GM10266 (cell line): ENCODE results near the gene SPSB2.

ENCODE experiments used
- DNase-seq: peaks from one replicate; pipeline ENCODE4 v3.0.0; 2012; ENCODE audit errors: extremely low spot score
- CTCF ChIP-seq: IDR thresholded peaks from 2 replicates; pipeline ENCODE4 v1.5.1; 2012; ENCODE audit warnings: mild to moderate bottlenecking, low read depth; ENCODE audit not compliant: control insufficient read depth, insufficient read depth; ENCODE audit errors: missing control alignments

Gene SPSB2

DNA sequence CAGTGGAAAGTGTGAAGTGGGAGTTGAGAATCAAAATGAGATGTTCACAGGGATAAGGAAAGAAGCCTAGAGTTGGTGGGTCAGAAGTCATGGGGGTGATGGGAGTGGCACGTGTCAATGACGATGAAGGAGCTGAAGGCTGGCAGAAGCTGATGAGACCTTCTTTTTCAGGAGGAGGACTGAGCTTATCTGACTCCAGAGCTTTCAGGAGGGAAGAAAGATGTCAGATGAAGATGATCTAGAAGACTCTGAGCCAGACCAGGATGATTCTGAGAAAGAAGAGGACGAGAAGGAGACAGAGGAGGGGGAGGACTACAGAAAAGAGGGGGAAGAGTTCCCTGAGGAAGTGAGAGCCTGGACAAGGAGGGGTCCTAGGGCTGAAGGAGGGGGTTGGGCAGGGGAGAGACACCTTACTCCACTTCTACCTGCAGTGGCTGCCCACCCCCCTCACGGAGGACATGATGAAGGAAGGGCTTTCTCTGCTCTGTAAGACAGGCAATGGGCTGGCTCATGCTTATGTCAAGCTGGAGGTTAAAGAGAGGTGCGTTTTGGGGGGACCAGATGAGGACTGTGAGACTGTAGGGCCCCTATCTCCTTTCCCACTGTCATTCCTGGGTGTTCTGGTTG, 32.4 kb upstream of the SPSB2 start:
- no peak for DNase-seq
- no peak for TF ChIP-seq CTCF

- no peak for TF ChIP-seq CTCF
Observed at GRCh38 chr12:6904280-6905276, 31.5 kb upstream of the SPSB2 start, which contains the start of gene LRRC23. TSS of gene LRRC23 (plus strand) at chr12:6904822. CDS start at chr12:6905634, 812 bp downstream.

DNA sequence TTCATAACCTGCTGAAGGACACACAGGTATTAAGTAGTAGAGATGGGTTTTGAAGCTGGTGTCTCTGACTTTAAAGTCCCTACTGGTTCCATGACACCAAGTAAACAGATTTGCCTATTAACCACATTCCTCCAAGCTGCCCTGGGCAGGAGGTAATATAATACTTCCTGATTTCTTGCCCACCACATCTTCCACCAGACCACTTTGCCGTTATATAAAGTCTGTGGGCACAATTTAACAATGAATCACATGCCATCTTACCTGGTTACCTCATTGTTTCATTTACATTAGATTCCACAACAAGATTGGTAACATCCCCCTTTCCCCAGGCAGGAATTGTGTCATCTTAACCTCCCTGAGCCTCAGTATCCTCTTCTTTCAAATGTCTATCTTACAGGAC, 30.6 kb upstream of the SPSB2 start:
- no peak for TF ChIP-seq CTCF
- DNase-seq: no peak

More at GRCh38 chr12:6904280-6905276, 31.5 kb upstream of the SPSB2 start, which contains the start of gene LRRC23:
- DNase-seq: peak; percentile 94

GRCh38 chr12:6902448-6902847, 29.3 kb upstream of the SPSB2 start:
- DNase-seq: no peak
- no peak for TF ChIP-seq CTCF

- no peak for DNase-seq
Observed at GRCh38 chr12:6899837-6900519, 26.9 kb upstream of the SPSB2 start.

GRCh38 chr12:6899427-6899826, 26.3 kb upstream of the SPSB2 start:
- no peak for DNase-seq
- TF ChIP-seq CTCF: no peak

More at GRCh38 chr12:6899837-6900519, 26.9 kb upstream of the SPSB2 start:
- TF ChIP-seq CTCF: no peak
